GM12873 (cell line): ENCODE results near the gene ZNF496.

Experiments used
- CTCF ChIP-seq: IDR thresholded peaks from 2 replicates; pipeline ENCODE4 v1.5.1; 2012; ENCODE audit warnings: low read depth, mild to moderate bottlenecking, moderate library complexity, low read length, control low read depth; ENCODE audit not compliant: insufficient read depth; ENCODE audit errors: missing control alignments

ZNF496 gene

GRCh38 chr1:247334378-247335133, 2.9 kb upstream of the ZNF496 start:
- TF ChIP-seq CTCF, result no peak

- no peak for TF ChIP-seq CTCF
These were observed 1.1 kb upstream of the ZNF496 start for GRCh38 chr1:247332623-247333361.

- no peak for TF ChIP-seq CTCF
These were observed 552 bp upstream of the ZNF496 start for GRCh38 chr1:247332215-247332622.

- no peak for TF ChIP-seq CTCF
These were observed 519 bp downstream of the ZNF496 start for GRCh38 chr1:247331172-247331524.

GRCh38 chr1:247330548-247331171, 1.0 kb downstream of the ZNF496 start:
- TF ChIP-seq CTCF, result no peak

- no peak for TF ChIP-seq CTCF
These were observed 2.5 kb downstream of the ZNF496 start for GRCh38 chr1:247329097-247329617.

GRCh38 chr1:247328311-247328710, 3.4 kb downstream of the ZNF496 start:
- TF ChIP-seq CTCF, result no peak
